ENCODE data around the gene ZBTB32.
"Not testable (repeated sequence)": the region's sequence is repeated elsewhere in the genome, so short reads cannot be mapped to it uniquely, and the experiment has no call there.

Gene ZBTB32

DNA sequence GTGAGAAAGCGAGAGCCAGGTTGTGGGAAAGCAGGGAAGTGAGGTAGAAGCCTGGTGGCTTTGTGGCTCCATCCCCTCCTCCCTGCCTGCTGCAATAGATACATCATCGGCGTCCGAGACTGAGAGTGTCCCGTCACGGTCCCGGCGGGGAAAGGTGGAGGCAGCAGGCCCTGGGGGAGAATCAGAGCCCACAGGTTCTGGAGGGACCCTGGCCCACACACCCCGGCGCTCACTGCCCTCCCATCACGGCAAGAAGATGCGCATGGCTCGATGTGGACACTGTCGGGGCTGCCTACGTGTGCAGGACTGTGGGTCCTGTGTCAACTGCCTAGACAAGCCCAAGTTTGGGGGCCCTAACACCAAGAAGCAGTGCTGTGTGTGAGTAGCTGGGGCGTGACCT lies 18.5 kb downstream of the ZBTB32 start:
- DNase-seq (ENCODE audit: extremely low read depth, low read depth), result no peak
- TF ChIP-seq, protein P1, sequence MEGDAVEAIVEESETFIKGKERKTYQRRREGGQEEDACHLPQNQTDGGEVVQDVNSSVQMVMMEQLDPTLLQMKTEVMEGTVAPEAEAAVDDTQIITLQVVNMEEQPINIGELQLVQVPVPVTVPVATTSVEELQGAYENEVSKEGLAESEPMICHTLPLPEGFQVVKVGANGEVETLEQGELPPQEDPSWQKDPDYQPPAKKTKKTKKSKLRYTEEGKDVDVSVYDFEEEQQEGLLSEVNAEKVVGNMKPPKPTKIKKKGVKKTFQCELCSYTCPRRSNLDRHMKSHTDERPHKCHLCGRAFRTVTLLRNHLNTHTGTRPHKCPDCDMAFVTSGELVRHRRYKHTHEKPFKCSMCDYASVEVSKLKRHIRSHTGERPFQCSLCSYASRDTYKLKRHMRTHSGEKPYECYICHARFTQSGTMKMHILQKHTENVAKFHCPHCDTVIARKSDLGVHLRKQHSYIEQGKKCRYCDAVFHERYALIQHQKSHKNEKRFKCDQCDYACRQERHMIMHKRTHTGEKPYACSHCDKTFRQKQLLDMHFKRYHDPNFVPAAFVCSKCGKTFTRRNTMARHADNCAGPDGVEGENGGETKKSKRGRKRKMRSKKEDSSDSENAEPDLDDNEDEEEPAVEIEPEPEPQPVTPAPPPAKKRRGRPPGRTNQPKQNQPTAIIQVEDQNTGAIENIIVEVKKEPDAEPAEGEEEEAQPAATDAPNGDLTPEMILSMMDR (IDR thresholded peaks at IDR 0.05; ENCODE audit: low read depth, low read length), result no peak

DNA sequence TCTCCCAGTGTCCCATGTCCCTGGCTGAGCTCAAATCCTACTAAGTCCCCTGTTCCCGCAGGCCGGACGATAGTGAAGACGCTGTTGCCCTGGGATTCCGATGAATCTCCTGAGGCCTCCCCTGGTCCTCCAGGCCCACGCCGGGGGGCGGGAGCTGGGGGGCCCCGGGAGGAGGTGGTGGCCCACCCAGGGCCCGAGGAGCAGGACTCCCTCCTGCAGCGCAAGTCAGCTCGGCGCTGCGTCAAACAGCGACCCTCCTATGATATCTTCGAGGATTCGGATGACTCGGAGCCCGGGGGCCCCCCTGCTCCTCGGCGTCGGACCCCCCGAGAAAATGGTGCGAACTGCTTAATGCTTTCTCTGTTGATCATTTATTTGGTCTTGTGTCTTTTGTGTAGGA lies 19.3 kb downstream of the ZBTB32 start:
- DNase-seq (ENCODE audit: extremely low read depth, low read depth), result no peak
- TF ChIP-seq, protein P1 (IDR thresholded peaks at IDR 0.05; ENCODE audit: low read depth, low read length), result no peak

DNA sequence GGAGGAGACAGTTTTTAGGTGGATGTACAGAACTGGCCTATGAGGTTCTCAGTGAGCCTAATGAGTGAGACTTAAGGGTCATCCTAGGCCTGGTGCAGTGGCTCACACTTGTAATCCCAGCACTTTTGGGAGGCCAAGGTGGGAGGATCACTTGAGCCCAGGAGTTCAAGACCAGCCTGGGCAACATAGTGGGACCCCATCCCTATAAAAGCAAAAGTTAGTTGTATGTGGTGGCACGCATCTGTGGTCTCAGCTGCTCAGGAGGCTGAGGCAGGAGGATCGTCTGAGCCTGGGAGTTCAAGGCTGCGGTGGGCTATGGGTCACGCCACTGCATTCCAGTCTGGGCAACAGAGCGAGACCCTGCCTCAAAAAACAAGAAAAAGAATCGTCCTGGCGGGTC lies 19.8 kb downstream of the ZBTB32 start:
- not testable (repeated sequence) for DNase-seq (ENCODE audit: extremely low read depth, low read depth)

- no peak for DNase-seq (ENCODE audit: extremely low read depth, low read depth)
- TF ChIP-seq, protein P1 (IDR thresholded peaks at IDR 0.05; ENCODE audit: low read depth, low read length), result no peak
Observed at GRCh38 chr19:35724560-35724959, 20.2 kb downstream of the ZBTB32 start.

DNA sequence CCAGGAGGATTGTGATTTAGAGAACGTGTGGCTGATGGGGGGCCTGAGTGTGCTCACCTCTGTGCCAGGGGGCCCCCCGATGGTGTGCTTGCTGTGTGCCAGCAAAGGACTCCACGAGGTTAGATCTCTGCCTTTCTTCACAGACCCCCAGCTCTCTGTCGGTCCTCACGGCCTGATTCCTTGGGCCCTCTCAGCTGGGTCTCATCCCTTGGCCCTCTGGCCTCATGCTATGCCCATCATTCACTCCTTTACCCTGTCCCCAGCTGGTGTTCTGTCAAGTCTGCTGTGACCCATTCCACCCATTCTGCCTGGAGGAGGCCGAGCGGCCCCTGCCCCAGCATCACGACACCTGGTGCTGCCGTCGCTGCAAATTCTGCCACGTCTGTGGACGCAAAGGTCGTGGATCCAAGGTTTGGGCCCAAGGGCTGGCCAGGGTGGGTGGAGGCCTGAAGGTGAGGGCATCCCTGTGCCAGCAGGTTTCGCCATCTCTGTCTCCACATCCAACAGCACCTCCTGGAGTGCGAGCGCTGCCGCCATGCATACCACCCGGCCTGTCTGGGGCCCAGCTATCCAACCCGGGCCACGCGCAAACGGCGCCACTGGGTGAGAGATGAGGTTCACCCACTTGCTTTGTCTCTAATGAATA lies 21.0 kb downstream of the ZBTB32 start:
- TF ChIP-seq, protein P1 (IDR thresholded peaks at IDR 0.05; ENCODE audit: low read depth, low read length), result no peak

DNA sequence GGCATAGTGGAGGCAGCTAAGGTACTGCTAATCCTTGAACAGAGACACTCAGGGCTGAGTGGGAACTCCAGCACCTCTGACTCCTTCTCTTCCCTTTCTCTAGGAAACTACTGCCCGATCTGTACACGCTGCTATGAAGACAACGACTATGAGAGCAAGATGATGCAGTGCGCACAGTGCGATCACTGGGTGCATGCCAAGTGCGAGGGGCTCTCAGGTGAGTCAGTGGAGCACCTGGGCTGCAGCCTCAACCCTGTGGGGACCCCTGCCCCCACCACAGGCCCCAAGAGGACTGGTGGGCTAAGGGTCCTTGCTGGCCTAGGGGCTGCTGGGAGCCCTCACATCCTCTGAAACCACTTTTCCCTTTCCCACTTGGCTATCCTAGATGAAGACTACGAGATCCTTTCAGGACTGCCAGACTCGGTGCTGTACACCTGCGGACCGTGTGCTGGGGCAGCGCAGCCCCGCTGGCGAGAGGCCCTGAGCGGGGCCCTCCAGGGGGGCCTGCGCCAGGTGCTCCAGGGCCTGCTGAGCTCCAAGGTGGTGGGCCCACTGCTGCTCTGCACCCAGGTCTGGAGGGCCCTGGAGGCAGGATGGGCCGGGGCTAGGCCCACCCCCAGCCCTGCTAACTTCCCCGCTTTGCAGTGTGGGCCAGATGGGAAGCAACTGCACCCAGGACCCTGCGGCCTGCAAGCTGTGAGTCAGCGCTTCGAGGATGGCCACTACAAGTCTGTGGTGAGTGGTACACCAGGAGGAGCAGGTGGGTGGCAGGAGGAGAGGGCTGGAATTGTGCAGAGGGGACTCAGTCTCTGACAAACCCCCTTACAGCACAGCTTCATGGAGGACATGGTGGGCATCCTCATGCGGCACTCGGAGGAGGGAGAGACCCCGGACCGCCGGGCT lies 22.9 kb downstream of the ZBTB32 start:
- TF ChIP-seq, protein P1 (IDR thresholded peaks at IDR 0.05; ENCODE audit: low read depth, low read length), result no peak
- no peak for DNase-seq (ENCODE audit: extremely low read depth, low read depth)

More for the DNA sequence above, 21.0 kb downstream of the ZBTB32 start:
- DNase-seq (ENCODE audit: extremely low read depth, low read depth), result no peak

GRCh38 chr19:35727956-35728706 lies 23.8 kb downstream of the ZBTB32 start:
- TF ChIP-seq, protein P1 (IDR thresholded peaks at IDR 0.05; ENCODE audit: low read depth, low read length), result no peak
- no peak for DNase-seq (ENCODE audit: extremely low read depth, low read depth)
